Measurements from ENCODE around the gene PILRB.
"Not testable (repeated sequence)": the region's sequence is repeated elsewhere in the genome, so short reads cannot be mapped to it uniquely, and the experiment has no call there.

The PILRB gene

DNA sequence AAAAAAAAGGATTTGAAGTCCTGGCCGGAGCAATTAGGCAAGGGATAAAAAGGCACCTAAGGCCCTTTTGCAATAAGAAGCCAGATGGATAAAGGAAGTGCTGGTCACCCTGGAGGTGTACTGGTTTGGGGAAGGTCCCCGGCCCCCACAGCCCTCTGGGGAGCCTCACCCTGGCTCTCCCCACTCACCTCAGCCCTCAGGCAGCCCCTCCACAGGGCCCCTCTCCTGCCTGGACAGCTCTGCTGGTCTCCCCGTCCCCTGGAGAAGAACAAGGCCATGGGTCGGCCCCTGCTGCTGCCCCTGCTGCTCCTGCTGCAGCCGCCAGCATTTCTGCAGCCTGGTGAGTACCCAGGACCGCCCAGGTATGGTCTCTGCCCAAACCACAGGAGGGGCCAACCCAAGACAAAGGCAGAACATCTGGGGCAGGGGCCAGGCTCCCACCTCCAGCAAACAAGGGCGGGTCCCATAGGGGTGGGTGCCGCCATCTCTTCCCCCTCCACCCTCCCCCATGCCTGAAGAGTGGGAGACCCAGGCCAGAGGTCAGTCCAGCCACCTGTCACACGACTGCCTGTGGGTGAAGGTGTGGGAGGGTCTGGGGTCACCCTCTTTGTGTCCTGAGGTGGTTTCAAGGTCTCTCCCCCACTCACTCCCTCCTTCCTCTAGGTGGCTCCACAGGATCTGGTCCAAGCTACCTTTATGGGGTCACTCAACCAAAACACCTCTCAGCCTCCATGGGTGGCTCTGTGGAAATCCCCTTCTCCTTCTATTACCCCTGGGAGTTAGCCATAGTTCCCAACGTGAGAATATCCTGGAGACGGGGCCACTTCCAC lies at the start of gene PILRB:
PILRB (plus strand) TSS at position 91 of the 830 bp plus-strand sequence; CDS start at position 277, 186 bp downstream.
- DNase-seq (ENCODE audit: low read depth): no peak

DNA sequence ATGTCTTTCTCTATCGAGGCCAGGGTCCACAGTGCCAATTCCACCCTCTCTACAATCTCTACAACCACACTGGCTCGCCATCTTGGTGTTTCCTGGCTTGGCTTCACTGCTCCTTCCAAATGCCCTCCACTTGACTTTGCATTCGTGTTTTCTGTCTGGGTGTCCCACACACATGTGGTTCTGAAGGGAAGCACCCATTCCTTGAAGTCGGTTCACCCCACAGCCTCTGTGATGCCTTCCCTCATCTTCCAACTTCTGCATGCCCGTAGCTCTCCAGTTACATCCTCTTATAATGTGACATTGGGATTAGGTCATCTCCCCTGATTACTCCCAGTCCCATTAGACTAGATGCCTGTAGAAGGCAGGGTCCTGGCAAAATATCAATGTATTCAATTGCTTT lies 39.6 kb upstream of the PILRB start:
- DNase-seq (ENCODE audit: low read depth): not testable (repeated sequence)

DNA sequence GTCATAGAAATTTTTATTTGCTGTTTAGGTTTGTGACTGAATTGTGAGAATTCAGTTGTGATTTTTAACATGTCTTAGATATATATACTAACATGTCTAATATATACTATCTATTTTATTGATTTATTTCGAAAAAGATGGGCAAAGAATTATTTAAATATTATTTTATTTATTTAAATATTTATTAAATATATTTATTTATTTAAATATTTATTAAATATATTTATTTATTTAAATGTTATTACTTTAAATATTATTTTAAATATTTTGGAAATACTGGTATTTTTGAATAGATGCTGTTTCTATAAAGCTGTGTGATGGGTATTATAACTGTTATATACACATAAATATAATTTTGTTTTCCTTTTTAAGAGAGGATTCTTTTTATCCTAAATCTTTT lies 36.3 kb upstream of the PILRB start:
- DNase-seq (ENCODE audit: low read depth): not testable (repeated sequence)

DNA sequence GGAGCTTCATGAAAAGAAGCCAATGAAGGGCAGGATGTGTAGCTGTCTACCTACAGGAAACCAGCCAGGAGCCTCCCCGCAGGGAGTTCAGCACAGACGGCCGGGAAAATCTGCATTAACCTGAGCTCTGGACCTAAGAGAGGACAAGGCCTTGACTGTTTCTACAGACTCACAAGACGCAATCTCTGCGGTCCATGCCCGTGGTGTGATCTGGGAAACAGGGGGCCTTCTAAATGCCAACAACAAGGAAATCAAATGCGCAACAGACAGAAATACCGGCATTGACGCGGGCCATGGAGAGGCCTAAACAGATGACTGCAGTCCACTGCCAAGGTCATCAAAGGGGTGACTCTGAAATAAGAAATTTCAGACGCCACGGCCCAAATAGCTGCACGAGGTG lies 33.7 kb upstream of the PILRB start:
- not testable (repeated sequence) for DNase-seq (ENCODE audit: low read depth)

DNA sequence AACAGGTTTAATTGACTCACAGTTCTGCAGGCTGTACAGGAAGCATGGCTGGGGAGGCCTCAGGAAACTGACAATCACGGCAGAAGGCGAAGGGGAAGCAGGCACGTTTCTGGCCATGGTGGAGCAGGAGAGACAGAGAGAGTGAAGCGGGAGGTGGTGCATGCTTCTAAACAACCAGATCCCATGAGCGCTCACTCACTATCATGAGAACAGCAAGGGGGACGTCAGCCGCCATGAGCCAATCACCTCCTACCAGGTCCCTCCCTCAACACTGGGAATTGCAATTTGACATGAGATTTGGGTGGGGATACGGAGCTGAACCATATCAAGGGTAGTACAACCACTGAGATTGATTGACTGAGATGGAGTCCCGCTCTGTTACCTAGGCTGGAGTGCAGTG lies 32.2 kb upstream of the PILRB start:
- not testable (repeated sequence) for DNase-seq (ENCODE audit: low read depth)

DNA sequence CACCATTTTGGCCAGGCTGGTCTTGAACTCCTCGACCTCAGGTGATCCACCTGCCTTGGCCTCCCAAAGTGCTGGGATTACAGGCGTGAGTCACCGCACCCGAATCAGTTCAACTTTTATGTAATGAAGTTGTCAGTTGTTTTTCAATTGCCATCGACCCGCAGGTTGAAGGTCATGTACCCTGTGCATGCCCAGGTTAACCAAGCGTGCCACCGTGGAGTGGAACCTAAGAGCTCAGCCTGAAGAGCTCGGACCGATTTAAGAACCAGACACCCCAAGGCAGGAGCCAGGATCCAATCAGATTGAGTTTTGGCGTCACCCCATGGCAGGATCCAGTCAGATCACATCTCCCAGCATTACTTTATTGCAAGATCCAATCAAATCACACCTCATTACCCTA lies 31.0 kb upstream of the PILRB start:
- not testable (repeated sequence) for DNase-seq (ENCODE audit: low read depth)

DNA sequence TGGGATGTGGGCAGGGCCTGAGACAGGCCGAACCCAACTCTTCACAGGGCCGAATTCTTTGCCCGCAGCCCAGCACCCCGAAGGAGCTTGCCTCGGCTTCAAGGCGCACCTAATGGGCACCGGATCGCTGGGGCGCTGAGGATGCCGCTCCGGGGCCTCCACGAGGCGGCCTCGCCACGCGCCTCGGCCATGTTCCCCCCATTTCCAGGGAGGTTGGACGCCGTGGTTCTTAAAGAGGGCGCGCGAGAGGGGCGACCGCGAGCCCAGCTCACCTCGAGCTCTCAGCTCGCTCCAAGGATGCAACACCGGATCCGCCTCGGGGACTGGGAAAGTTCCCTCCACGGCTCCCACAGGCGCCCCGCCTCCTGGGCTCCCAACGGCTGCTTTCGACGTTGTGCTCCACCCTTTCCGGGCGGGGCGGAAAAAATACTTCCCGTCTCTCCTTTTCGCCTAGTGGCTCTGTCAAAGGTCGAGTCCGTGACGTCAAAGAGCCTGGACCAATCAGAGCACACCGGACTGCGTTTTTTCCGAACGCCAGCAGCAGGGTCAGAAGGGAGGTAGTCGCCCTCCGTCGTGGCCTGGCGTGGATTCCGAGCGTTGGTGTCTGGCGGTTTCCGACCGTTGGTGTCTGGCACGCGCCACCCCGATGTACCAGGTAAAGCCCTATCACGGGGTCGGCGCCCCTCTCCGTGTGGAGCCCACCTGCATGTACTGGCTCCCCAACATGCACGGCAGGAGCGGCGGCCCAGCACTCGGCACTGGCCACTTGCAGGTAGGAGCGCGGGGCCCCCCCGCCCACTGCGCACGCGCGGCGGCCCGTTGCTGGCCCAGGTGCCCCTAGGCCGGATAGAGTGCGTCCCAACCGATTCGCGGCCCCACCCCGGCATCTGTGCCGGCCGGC lies 22.1 kb upstream of the PILRB start:
- peak; percentile 96 for DNase-seq (ENCODE audit: low read depth)

DNA sequence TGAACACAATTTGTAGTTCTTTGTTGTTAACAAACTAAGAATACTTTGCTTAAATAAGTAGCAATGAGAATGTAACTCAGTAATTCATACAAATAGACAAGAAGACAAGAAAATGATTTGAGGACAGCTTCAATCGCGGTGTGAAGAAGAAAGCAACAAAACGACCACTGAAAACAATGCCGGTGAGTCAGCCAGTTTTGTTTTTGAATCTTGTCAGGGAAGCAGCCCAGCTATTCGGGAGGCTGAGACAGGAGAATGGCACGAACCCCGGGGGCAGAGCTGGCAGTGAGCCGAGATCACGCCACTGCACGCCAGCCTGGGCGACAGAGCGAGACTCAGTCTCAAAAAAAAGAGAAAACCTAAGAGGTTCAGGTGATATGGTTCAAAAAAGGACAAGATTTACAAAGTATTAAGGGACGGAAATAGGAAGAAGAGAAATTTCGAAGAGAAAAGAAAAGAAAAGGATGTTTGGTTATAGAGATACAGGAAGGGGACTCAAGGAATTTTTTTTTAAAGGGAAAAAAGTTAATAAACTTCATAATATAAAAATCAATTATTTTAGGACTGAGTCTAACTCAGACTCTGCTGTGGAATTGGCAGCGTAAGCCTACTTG lies 19.7 kb upstream of the PILRB start:
- DNase-seq (ENCODE audit: low read depth): not testable (repeated sequence)

DNA sequence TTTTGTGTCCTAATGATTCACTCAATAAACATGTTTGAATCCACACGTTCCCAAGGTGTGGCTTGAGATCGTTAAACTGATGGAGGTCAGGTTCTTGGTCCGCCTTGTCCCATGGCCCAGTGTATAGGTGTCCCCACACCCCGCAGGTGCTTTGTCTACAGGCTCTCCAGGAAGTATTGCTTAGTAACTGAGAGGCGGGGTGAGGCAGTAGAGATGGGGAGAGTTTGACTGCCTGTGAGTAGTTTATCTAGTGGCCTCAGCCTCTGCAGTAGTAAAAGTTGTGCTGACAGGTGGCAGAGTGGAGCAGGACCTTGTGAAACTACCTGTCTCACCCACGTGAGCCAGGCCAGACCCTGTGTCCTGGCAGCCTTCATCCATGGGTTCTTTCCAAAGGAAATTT lies 16.6 kb upstream of the PILRB start:
- not testable (repeated sequence) for DNase-seq (ENCODE audit: low read depth)

DNA sequence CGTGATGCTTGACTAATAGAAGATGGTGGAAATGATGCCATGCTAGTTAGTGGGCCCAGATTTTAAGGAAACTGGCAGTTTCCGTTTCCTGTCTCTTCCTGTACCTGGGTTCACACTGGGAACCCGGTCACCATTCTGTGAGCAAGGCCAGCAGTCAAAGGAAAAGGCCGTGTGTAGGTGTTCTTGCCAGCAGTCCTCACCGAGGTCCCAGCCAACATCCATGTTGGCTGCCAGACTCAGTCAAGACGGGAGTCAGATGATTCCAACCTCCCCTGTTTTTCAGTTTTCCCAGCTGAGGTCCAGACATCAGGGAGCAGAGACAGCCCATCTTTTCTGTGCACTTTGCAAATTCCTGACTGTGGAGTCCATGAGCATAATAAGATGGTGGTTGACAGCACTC lies 15.2 kb upstream of the PILRB start:
- DNase-seq (ENCODE audit: low read depth): no peak

DNA sequence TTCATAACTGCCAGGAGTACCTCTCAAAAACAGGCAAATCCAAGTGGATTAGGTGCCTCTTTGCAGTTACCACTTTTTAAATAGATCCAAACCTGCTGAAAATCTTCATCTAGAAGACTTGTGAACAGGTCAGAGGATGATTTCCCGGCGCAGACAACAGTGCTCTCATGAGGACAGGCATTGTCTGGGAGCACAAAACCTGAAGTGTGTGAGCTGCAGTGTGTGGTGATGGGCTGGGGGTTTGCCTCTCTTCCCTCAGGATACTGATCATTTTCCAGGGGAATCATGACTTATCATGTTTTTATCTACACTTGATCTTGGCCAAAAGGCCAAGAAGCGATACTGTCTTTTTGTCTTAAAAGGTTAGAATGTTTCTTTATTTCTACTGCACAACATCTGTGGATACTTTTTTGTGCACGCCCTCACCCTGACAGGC lies 13.8 kb upstream of the PILRB start:
- DNase-seq (ENCODE audit: low read depth): not testable (repeated sequence)

DNA sequence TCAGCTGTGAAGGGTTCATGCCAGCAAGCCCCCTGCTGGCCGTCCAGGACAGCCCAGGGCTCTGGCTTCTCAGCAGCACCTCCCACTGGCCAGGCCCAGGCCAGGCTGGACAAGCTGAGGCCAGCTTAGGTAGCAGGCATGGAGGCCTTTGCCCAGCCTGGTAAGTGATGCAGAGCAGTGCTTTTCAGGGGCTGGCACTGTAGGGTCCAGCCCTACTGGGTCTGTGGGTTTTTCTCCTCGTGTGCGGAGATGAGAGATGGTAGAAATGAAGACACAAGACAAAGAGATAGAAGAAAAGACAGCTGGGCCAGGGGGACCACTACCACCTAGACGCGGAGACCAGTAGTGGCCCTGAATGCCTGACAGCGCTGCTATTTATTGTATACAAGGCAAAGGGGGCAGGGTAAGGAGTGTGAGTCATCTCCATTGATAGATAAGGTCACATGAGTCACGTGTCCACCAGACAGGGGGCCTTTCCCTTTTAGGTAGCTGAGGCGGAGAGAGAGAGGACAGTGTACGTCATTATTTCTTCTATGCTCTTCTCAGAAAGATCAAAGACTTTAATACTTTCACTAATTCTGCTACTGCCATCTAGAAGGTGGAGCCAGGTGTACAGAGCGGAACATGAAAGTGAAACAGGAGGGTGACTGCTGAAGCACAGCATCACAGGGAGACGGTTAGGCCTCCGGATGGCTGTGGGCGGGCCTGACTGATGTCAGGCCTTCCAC lies 13.2 kb upstream of the PILRB start:
- peak; percentile 51 for DNase-seq (ENCODE audit: low read depth)

DNA sequence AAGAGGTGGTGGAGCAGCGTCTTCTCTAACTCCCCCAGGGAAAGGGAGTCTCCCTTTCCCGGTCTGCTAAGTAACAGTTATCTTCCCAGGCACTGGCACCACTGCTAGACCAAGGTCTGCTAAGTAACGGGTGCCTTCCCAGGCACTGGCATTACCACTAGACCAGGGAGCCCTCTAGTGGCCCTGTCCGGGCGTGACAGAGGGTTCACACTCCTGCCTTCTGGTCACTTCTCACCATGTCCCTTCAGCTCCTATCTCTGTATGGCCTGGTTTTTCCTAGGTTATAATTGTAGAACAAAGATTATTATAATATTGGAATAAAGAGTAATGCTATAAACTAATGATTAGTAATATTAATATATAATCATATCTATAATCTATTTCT lies 12.6 kb upstream of the PILRB start:
- DNase-seq (ENCODE audit: low read depth): peak; percentile 61

DNA sequence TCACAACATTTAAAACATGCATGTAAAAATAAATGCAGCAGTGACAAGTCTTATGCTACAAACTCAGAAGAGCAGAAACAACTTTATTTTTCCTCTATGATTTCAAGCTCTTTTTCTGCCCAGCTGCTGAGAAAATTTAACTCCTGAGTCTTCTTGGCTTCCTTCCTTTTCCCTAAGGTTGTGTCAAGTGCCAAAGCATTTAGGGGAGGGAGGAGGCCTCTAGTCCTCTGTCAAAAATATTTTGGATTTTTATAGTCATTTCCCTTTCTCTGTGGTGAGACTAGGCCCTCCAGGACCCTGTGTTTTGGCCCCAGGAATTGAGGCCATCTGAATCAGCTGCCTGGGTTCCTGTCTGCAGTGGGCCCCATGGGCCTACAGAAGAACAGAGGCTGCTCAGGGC lies 11.0 kb upstream of the PILRB start:
- DNase-seq (ENCODE audit: low read depth): no peak

DNA sequence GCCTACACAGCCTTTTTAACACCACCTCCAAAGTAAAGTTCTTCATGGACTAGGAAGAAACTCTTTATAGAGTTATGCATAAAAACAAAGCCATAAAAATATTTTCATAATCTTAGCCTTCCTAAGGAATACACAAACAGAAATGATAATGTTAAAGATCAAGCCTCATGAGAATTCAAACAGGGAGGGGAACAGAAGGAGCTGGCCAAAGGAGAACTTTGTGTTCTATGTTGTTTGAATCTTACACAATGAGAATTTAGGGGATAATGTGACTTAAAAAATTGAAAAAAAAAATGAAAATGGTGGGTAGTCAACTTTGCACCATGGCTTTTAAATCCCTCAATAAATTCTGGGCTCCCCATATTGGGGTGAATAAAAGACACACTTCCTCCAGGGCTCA lies 9.1 kb upstream of the PILRB start:
- DNase-seq (ENCODE audit: low read depth): no peak

DNA sequence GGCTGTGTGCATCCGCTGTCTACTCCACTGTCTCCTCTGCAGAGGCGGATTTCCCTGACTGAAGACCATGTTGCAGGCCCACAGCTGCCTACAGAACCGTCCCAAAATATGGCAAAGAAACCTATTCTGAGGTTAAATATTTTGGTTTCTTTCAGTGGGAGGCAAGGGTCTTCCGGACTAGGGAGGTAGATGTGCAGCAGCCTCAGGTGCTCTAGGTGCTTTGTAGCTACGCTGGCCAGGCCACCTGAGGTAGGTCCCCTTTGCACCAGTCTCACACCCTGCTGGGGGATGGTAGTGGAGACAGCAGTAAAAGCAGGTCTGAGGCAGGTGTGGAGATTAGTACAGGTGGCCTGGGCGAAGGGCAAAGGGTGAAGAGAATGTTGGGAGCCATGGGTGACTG lies 8.2 kb upstream of the PILRB start:
- DNase-seq (ENCODE audit: low read depth): no peak

DNA sequence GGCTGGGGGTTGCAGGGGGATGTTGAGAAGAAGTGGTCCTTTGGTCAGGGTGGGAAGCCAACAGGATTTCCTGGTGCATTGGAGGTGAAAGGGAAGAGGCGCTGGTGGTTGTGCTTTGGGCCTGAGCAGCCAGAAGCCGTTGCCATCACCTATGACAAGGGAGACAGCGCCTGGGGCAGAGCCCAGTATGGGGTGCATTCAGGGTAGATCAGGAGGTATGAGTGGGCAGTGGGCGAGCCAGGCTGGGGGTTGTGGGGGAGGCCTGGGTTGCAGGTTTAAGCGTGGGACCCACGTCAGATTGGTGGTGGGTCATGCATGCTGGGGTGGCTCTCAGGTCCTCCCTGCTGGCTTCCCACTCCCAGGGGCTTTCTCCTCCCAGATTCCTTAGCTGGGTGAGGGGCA lies 6.3 kb upstream of the PILRB start:
- no peak for DNase-seq (ENCODE audit: low read depth)

DNA sequence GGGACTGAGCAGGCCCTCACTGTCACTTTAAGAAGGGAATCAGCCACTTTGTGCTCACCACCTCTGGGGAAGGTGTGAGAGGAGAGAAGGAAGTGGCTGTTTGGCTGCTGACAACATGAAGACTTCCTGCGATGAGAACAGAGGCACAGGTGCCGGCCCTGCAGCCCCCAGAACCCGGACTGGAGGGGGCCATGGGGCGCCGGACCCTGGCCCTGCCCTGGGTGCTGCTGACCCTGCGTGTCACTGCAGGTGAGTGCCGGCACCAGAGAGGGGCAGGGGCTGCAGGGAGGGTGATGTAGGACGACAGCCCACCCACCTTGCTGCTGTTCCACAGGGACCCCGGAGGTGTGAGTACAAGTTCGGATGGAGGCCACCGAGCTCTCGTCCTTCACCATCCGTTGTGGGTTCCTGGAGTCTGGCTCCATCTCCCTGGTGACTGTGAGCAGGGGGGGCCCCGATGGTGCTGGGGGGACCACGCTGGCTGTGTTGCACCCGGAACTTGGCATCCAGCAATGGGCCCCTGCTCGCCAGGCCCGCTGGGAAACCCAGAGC lies 5.6 kb upstream of the PILRB start:
- not testable (repeated sequence) for DNase-seq (ENCODE audit: low read depth)

DNA sequence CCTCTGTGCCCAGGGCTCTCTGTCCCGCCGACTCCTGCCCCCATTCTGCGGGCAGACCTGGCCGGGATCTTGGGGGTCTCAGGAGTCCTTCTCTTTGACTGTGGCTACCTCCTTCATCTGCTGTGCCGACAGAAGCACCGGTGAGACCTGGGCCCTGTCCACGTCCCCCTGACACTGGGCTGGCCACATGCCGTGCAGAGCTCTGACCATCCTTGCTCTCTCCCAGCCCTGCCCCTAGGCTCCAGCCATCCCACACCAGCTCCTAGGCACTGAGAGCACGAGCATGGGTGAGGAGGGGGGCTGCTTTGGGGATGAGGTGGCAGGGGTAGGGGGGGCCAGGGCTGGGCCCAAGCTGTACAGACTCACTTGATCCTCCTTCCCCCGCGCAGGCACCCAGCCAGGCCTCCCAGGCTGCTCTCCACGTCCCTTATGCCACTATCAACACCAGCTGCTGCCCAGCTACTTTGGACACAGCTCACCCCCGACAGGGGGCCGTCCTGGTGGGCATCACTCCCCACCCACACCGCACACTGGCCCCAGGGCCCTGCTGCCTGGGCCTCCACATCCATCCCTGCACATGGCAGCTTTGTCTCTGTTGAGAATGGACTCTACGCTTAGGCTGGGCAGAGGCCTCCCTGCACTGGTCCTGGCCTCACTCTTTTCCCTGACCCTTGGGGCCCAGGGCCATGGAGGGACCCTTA lies 4.8 kb upstream of the PILRB start:
- no peak for DNase-seq (ENCODE audit: low read depth)

DNA sequence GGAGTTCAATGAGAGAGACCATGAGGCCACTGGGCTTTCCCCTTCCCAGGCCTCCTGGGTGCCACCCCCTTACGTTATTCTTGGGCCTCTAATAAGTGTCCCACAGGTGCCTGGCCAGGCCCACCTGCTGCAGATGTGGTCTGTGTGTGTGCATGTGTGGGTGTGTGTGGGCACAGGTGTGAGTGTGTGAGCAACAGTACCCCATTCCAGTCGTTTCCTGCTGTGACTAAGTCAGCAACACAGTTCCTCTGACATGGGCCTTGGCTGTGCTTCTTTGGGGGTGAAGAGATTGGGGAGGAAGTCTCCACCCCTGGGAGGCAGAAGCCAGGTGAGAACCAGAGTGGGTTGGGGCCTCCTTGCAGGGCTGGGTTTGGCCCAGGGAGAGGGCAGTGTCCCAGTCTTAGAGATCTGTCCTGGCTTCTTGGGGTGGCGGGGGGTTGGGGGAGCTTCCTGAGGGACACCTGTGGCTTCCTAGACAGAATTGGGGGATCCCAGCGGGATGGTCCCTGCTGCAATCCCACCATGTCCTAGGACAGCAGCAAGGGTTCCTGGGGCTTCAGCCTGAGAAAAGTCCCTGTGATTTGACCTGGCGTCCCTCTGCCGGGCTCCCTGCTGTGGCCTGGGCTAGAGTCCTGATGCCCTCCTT lies 4.1 kb upstream of the PILRB start:
- DNase-seq (ENCODE audit: low read depth): no peak
